Measurements from ENCODE around the gene SLC9C1.

SLC9C1 gene

GRCh38 chr3:112111785-112112402 lies 182.1 kb downstream of the SLC9C1 start:
- peak; percentile 78 for DNase-seq (ENCODE audit: low read depth)

GRCh38 chr3:112109322-112109721 lies 184.7 kb downstream of the SLC9C1 start:
- DNase-seq (ENCODE audit: low read depth): no peak

GRCh38 chr3:112104774-112105173 lies 189.2 kb downstream of the SLC9C1 start:
- DNase-seq (ENCODE audit: low read depth): no peak

DNA sequence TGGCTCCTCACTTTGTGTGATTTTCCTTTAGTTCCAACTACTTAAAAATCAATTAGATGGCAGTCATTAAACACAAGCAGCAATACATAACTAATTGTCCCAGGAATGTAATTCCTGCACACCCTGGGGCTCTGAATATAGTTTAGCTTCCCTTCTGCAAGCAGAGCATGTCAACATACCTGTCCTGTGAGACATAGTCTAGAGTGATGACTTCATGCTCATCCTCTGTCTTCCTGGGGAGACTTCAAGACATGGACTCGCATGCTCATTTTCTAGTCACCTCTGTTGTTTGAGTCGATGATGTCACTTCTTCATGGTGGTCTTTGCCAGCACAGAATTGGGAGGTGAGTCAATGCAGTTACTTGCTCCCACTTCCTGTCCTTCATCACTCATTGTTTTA lies 192.1 kb downstream of the SLC9C1 start:
- peak; percentile 98 for DNase-seq (ENCODE audit: low read depth)

DNA sequence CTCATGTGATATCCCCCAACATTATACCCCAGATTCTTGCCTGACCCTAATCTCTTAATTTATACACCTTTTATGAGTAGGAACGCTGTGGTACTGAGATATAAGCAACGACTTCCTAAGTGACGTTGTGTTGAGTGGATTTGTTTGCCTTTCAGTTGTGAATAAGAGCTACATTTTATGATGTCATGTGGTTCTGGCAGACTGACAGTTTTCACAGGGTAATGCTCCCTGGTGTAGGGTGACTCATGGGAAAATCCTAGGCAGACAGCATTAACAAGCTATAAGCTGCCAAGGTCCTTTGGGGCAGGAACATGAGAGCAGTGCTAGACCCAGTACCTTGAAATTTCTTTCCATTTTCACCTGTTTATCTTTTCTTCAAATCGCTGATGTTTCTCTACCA lies 196.6 kb downstream of the SLC9C1 start:
- DNase-seq (ENCODE audit: low read depth): peak; percentile 100

DNA sequence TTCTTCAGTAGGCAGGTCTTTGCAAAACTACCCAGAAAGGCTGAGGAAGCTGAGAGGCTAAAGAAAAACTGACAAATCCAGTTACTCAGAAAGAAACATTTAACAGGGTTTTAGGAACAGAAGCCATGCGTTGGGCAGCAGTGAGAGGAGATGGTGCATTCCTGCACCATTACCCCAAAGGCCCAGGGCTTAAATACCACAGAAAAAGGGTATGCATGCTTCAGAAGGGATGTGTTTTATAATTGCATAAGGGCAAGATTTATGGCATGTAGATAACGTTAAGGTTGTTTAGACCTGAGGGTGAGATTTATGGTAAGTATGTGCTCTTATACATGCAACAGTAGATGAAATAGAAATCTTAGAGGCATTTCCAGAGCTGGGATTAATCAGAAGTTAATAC lies 197.8 kb downstream of the SLC9C1 start:
- peak; percentile 63 for DNase-seq (ENCODE audit: low read depth)

DNA sequence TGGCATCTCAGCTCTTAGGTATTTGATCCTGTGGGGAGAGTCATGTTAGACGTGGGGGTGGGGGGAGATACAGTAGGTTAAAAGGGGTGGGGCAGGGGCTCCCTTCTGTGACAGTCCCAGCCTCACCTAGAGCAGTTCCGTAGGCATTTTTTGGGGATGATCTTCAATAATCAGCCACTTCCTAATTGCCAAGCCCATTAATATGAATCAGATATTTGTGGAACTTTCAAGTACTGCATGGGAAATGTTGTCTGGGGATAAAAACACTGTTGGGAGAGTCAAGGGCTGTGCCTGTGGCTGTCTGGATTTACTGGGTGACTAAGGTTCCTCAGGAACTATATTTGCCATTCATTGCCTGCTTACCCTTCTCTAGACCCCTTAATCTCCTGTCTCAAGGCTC lies 198.3 kb downstream of the SLC9C1 start:
- DNase-seq (ENCODE audit: low read depth): peak; percentile 17

- DNase-seq (ENCODE audit: low read depth): no peak
Observed at GRCh38 chr3:112093180-112093522, 200.9 kb downstream of the SLC9C1 start.

- DNase-seq (ENCODE audit: low read depth): peak; percentile 20
Observed at GRCh38 chr3:112092496-112093179, 201.4 kb downstream of the SLC9C1 start.

DNA sequence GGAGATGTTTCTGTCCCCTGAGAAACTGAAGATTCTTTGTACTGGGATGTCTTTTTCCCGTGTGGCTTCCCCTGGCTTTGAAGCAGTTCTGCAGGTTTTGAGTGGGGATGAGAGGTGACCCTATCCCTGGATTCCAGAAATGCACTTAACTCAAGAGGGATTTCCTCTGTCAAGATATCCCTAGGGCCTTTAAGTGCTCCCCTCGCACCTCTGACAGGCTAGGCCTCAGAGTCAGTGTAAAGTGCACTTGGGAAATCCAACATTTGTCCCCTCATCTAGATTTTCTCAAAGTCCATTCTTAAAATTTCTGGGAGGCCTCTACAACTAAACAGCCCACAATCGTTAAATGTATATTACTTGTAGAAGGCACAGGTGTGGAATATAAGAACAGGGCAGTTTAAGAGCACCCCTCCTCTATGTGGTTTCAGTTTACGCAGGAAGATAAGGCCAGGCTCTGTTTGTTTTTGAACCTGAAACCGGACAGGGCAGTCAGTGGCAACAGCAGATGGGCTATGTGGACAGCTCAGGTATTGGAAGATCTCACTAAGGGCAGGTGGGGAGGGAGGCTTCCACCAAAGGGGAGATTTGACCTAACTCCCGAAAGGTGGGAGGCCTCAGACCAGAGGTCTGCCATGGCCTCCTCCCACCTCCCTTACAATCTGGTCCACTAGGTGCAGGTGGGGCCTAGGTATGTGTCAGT lies 203.0 kb downstream of the SLC9C1 start:
- DNase-seq (ENCODE audit: low read depth): no peak

Data from ELR (cell line).